KMS-11 (cell line): Measurements from ENCODE around the gene TMOD2.

Experiments used
- H2AFZ ChIP-seq: fragments of 200-600 bp; sonication (generic); 2 replicates; pipeline ENCODE4 v1.6.1; 2016; ENCODE audit warnings: antibody characterized with exemption, mixed run types, low read depth
- H3K27ac ChIP-seq: fragments of 200-600 bp; sonication (generic); 2 replicates; pipeline ENCODE4 v1.6.1; 2016; ENCODE audit warnings: mild to moderate bottlenecking, mixed run types
- H3K27me3 ChIP-seq: fragments of 200-600 bp; sonication (generic); 2 replicates; pipeline ENCODE4 v1.6.1; 2017; ENCODE audit warnings: mild to moderate bottlenecking, low read depth, mixed run types, moderate library complexity; ENCODE audit not compliant: insufficient read depth
- H3K36me3 ChIP-seq: fragments of 200-600 bp; sonication (generic); 2 replicates; pipeline ENCODE4 v1.6.1; 2017; ENCODE audit warnings: mild to moderate bottlenecking, mixed run types; ENCODE audit not compliant: insufficient read depth
- H3K4me1 ChIP-seq: fragments of 200-600 bp; sonication (generic); 2 replicates; pipeline ENCODE4 v1.6.1; 2016; ENCODE audit warnings: mild to moderate bottlenecking, low read depth, mixed run types; ENCODE audit not compliant: poor library complexity, severe bottlenecking
- H3K4me2 ChIP-seq: fragments of 200-600 bp; sonication (generic); 2 replicates; pipeline ENCODE4 v1.7.0; 2016; ENCODE audit warnings: mild to moderate bottlenecking, mixed run types
- H3K4me3 ChIP-seq: fragments of 200-600 bp; sonication (generic); IDR thresholded peaks from 2 replicates; pipeline ENCODE4 v1.6.1; 2017; ENCODE audit warnings: low read depth, low read length, mixed read lengths; ENCODE audit not compliant: insufficient read depth
- H3K79me2 ChIP-seq: fragments of 200-600 bp; sonication (generic); 2 replicates; pipeline ENCODE4 v1.6.1; 2016; ENCODE audit warnings: low read depth, mixed run types; ENCODE audit not compliant: insufficient read depth
- H3K9ac ChIP-seq: fragments of 200-600 bp; sonication (generic); 2 replicates; pipeline ENCODE4 v1.6.1; 2016; ENCODE audit warnings: mild to moderate bottlenecking, mixed run types
- H4K20me1 ChIP-seq: fragments of 200-600 bp; sonication (generic); 2 replicates; pipeline ENCODE4 v1.6.1; 2016; ENCODE audit warnings: mild to moderate bottlenecking, mixed run types; ENCODE audit not compliant: insufficient read depth
- TF ChIP-seq, protein P1 (sequence below): fragments of 200-600 bp; sonication (generic); conservative IDR thresholded peaks from 2 replicates; pipeline ENCODE4 v1.6.1; 2017; ENCODE audit warnings: low read depth, mild to moderate bottlenecking, antibody characterized with exemption, low read length, moderate library complexity, mixed read lengths

TMOD2 gene

DNA sequence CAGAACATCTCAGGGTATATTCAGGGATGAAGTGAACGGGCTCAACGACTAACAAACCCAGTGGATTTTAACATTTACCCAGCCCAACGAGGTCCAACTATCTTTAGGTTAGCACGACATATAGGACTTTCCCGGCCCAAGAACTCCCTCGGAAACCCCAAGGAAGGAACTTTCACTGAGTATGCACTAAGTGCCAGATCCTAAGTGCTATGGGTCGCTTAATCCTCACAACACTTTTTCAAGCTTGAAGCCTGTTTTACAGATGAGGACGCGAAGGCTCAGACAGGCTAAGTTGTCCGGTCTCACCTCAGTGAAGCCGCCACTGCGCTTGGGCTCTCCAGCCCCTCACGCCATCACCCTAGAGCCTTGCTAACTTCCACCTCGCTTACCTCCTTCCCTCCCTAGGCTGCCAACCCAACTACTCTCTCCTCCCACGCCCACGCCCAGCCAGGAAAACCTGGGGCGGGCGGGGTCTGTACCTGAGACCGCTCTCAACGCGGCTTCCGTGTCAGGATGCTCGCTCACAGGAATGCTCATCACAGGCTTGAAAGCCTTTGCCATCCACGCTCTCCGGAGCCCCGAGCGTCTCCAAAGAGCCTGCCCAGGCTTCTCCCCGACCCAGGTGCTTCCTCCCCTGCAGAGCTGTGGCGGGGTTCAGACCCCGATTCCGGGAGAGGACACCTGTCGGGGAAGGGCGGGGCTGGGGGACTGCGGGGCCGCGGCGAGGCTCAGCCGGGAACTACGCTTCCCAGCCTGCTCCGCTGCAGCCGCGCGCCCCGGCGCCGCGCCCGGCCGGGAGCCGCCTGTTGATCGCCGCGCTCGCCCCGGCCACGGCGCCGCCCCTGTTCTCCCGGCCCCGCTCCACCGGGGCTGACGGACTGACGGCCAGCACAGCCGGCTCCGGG lies at the start of gene TMOD2:
TSS of gene TMOD2 (plus strand) at position 806 of the 905 bp plus-strand sequence. CDS start 14,845 bp downstream, outside the sequence.
- H3K79me2 ChIP-seq, result no peaks in the 10 kb centered on the region
- H3K4me3 ChIP-seq, result no peak within 1 kb of the TSS
- no peak within 1 kb of the TSS for H3K9ac ChIP-seq
- peaks cover 12% of the 10 kb centered on the region for H3K4me1 ChIP-seq
- H3K27me3 ChIP-seq, result peaks cover 6% of the 10 kb centered on the region; the same call in 1 of the 2 replicates
- no peak within 1 kb of the TSS for H3K27ac ChIP-seq
- H2AFZ ChIP-seq, result peak within 1 kb of the TSS; percentile 87
- H3K36me3 ChIP-seq, result no peaks in the 10 kb centered on the region
- H4K20me1 ChIP-seq, result no peaks in the 10 kb centered on the region
- TF ChIP-seq, protein P1, sequence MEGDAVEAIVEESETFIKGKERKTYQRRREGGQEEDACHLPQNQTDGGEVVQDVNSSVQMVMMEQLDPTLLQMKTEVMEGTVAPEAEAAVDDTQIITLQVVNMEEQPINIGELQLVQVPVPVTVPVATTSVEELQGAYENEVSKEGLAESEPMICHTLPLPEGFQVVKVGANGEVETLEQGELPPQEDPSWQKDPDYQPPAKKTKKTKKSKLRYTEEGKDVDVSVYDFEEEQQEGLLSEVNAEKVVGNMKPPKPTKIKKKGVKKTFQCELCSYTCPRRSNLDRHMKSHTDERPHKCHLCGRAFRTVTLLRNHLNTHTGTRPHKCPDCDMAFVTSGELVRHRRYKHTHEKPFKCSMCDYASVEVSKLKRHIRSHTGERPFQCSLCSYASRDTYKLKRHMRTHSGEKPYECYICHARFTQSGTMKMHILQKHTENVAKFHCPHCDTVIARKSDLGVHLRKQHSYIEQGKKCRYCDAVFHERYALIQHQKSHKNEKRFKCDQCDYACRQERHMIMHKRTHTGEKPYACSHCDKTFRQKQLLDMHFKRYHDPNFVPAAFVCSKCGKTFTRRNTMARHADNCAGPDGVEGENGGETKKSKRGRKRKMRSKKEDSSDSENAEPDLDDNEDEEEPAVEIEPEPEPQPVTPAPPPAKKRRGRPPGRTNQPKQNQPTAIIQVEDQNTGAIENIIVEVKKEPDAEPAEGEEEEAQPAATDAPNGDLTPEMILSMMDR, result no peak
- H3K4me2 ChIP-seq, result peak within 1 kb of the TSS; percentile 81

DNA sequence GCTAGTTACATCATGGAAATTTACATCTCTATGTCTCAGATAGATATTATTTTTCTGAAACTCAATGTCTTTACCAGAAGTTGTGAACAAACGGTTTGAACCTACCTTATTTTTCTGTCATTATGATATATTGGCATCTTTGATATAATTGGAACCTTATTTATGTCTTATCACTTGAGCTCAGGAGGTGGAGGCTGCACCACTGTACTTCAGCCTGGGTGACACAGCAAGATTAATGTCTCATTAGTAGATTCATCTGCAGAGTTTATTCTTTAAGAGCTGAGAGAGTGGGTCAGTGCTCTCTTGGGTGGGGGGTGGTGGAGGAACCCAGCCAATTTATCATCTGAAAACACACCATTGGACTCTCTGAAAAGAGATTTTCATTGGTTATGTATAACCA lies 48.7 kb upstream of the TMOD2 start:
- Histone ChIP-seq H3K27me3 (no peaks in the 10 kb centered on the region), H3K4me1 (no peaks in the 10 kb centered on the region), H3K9ac (no peak overlapping the region), H3K79me2 (no peaks in the 10 kb centered on the region), H3K36me3 (no peaks in the 10 kb centered on the region), H3K4me3 (no peak overlapping the region), H4K20me1 (no peaks in the 10 kb centered on the region), H2AFZ (no peak overlapping the region), H3K4me2 (no peak overlapping the region), H3K27ac (no peak overlapping the region)
- TF ChIP-seq, protein P1, result no peak

DNA sequence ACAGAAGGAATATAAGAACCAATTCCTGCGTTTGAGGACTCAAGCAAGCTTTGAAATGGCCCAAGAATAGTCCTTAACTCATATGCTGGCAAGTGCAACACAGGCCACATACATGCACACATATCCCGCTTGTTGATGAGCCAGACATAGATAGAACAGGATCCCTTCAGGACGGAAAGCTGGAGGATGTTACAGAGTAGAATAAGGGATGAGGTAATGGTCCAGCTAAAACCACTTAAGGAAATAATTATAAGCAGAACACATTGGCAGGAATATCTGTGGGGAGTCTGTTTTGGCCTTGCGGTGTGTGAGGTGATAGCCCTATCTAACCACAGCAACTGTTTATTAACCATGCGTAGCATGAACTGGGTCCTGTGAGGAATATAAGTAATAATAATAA lies 45.1 kb upstream of the TMOD2 start:
- Histone ChIP-seq H3K4me1 (no peaks in the 10 kb centered on the region), H3K27ac (no peak overlapping the region), H3K4me2 (no peak overlapping the region), H2AFZ (no peak overlapping the region), H3K4me3 (no peak overlapping the region), H3K9ac (no peak overlapping the region), H3K79me2 (no peaks in the 10 kb centered on the region), H4K20me1 (no peaks in the 10 kb centered on the region), H3K36me3 (no peaks in the 10 kb centered on the region), H3K27me3 (no peaks in the 10 kb centered on the region)
- TF ChIP-seq, protein P1, result no peak

DNA sequence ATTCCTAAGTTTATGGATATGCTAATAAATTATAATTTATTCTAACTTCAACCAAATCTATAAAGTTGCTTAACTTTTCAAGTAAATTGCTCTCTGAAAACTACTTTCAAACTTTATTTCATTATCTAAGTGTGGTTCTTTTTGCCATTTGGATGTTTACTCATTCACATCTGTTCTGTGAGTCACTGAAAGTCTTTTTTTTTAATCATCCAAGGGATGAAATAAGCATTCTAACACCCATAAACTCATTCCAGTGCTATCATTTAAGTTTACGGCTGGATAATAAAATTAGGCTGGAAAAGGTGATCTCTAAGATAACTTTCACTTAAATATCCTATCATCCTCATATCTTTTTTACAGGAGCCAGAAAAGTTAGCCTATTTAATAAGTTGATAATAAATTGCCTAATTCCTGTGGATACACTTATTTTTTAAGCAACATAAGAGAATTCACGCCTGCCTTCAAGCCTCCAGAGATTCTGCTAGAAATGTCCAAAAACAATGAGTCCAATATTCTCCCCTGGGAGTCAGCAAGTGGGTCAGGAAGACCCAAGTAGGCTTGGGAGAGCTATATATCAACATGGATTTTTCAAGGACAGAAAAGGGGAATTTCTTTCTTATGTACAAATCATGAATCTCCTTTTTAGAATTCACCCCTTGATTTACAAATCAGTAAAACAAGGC lies 44.3 kb upstream of the TMOD2 start:
- Histone ChIP-seq H3K27me3 (no peaks in the 10 kb centered on the region), H3K4me2 (no peak overlapping the region), H4K20me1 (no peaks in the 10 kb centered on the region), H3K27ac (no peak overlapping the region), H3K4me1 (no peaks in the 10 kb centered on the region), H3K4me3 (no peak overlapping the region), H2AFZ (no peak overlapping the region), H3K9ac (no peak overlapping the region), H3K36me3 (no peaks in the 10 kb centered on the region), H3K79me2 (no peaks in the 10 kb centered on the region)
- TF ChIP-seq, protein P1, result no peak
